ENCODE data around the gene IER5L.
"Not testable (repeated sequence)": the region's sequence is repeated elsewhere in the genome, so short reads cannot be mapped to it uniquely, and the experiment has no call there.

The IER5L gene

DNA sequence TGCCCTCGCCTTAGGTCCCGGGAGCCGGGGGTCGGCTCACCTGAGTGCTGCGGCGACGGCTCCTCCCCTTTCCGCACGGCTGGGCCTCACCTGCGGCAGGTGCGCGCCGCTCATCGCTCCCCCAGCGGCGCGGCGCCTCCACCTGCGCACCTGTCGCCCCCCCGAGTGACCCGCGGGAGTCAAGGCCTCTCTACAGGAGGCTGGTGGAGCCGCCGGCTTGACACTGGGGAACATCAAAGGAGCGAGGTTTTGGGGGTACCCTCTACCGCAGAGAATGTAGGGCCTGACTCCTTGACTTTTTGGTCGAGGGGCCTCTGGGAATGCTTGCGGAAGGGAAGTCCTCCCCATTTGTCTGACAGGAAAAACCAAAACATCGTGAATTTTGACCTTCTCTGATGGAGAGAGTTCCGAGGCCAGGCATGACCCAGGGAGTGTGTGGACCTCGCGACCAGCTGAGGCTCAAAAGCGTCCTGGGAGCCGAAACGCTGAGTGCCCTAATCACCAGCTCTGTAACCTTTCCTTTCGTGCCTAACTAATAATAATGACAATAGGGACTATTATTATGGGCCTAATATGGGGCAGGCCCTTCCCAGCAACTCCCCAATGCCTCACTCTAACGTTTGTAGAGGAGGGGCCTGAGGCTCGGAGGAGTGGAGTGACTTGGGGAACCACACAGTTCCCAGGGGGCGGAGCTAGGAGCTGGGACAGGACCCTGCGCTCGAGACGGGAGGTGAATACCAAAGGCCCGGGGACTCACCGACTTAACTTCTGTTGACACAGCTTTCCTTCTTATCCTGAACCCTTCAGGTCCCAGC is 714 bp upstream of the IER5L start:
- no peak for DNase-seq

DNA sequence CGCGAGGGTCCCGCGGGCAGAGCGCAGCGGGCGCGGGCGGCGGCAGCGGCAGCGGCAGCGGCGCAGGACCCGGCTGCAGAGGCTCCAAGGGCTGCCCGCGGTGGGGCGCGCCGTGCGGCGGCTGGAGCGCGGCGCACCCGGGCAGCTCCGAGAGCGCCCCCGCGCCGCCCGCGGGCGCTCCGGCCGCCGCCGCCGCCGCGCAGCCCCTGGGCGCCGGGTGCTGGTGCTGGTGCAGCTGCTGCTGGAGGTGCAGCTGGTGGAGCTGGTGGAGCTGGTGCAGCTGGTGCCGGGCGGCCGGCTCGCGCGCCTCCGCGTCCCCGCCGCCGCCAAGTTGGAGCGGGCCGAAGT is 644 bp downstream of the IER5L start:
- no peak for DNase-seq

DNA sequence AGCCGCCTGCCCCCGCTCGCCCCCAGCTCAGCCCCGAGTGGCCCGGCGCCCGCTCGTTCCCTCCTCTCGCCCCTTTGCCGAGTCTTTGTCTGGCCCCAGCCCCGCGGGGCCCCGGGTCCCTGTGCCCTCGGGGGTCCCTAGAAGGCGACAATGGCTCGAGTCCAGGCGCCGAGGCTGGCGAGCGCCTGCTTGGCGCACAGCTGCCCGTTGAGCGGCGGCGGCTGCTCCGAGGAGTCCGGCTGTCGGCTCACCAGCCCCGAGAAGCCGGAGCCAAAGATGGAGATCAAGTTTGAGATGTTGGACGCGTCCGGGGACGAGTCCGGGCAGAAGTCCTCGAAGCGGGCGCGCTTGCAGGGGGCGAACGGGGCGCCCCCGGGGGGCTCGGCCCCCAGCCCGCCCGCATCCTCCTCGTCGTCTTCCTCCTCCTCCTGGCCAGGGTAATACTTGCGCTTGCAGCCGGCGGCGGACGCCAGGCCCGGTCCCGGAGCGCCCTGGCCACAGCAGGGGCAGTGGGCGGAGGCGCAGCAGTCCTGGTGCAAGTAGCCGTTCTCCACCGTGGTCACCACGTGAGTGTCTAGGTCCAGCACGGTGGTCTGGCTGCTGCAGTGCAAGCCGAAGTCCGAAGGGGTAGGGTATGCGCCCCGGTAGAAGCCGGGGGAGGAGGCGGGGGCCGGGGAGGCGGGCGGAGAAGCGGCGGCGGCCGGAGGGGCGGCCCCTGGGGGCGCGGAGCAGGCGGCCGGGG is 1.2 kb downstream of the IER5L start:
- no peak for DNase-seq

DNA sequence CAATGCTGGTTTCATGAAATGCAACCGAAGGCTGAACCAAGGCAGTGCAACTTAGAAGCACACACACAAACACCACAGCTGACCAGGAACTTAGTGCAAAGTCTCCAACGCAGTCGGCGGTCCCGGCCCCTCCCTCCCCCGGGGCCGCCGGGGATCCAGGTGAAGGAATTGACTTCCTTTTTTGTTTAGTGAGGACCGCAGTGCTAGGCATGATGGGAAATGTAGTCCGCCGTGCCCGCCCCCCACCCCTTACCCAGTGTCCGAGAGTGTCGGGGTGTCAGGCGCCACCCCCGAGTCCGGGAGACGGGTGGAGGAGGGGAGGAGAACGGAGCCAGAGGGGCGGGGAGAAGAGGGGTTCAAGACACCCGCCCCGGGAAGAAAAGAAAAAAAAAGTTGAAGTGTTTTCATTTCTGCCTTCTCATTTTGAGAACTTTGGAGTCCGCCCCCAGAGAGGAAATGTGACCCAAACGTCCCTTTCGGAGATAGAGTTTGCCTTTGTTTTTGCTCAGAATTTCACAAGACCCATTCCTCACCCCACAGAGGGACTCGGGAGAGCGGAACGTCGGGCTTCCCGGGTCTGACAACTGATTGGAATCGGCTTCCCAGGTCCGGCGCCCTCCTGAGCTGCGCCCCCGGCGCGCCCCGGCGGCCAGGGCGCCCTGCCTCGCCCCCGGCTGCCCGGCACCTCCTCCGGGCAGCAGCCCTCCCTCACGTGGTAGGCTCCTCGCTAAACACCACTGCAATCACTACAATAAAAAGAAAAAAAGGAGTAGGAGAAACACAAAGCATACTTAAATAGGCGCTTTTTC is 2.0 kb downstream of the IER5L start:
- peak; percentile 48 for DNase-seq

DNA sequence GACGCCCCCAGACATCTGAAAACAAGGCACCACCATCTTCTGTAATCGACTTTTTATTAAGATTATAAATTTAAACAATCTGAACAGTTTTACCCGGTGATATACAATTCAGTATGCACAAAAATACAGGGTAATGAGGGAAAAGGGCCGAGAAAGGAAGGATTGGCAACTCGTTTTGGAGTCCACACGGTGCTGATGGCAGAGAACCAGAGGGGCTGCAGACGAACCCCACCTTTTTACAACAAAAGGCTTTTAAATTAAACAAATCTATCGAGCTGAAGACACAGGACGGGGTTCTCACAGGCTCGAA is 2.6 kb downstream of the IER5L start:
- no peak for DNase-seq

DNA sequence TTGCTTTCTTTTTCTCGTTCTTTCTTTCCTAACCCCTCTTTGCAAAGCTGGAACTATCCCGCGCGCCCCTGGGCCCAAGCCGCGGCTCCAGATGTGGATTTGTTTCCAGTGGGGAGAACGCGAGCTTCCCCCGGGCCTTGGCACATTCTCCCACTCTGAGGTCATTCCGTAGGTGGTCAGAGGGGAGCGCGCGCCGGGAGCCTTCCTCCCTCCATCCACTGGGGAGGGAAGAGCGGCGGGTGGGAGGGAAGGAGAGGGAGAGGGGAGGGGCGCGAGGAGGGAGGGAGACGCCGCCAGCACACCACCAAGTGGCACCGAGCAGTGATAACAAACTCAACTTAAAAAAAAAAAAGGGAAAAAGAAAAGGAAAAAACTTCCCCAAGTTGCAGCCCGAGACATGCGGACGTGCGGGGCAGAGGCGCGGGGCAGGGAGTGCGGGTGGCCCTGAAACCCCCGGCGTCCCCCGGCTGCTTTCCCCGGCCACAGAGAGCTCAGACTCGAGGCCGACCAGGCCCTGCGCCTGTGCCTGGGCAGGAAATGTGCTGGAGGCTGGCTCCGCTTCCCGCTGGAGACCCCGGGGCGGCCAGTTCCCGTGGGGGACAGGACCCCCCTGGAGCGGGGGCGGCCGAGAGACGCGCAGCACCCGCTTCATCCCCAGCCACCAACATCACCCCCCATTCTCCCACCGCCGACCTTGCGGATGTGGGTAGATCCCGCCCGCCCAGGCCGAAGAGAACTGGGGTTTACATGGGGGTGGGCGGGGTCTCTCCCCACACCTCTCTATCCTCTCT is 3.1 kb downstream of the IER5L start:
- DNase-seq = no peak

DNA sequence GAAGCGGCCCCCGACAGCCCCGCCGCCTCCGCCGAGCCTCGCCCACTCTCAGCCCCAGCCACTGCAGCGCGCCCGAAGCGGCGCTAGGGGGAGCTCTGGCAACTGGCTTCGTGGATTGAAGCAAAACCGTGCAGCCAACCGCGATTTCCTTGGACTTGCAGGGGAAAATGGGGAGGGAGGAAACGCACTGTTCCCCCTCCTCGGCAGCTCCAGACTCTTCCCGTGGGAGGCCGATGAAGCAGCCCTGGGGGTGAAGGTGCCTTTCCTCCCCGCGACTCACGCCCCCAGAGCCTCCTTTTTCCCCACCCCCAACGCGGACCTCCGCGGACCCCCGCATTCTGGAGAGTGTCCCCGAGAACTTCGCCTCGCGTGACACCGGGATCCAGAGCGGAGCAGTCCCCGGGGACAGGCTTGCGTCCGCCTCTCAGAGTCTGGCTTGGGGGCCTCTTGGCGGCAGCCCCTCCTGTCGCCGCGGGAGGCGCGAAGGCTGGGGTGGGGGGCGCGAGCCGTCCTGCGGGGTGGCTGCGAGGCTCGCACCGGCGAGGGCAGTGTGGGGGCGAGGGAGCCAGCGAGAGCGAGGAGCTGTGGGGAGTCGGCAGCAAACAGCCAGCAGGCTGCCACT is 3.8 kb downstream of the IER5L start:
- DNase-seq = peak; percentile 63

DNA sequence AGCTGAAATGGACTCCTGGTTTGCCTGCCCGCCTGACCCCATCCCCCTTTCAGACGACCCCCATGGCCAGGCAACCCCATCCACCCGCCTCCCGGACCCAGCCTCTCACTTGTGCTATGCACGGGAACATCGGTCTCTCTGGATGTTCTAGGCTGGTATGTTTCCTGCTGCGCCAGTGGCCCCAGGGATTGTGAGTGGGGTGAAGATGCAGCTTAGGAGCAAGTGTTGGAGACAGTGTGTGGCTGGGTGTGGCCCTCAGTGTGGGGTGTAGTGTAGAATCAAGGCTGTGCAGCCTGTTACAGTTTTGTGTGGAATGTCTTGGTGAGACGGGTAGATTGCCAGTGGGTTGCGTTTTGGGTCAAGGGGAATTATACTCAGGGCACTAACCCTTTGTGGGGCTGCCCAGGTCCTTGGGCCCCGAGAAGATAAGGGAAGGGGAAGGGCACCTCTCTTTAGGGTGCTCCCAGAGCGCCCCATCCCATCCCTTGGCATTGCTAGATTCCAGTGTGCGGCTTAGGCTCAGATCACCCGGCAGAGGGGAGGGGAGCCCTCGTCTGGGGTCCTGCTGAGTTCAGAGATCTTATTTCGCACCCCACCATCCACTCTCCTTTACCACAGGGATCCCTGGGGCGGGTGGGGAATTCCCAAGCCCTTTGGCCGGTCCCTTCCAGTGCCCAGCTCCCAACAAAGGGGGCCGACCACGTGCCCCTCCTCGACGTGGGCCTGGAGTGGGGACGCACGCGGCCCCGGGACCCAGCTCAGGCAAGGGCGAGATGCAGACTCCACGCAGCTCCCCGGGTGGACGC is 4.6 kb downstream of the IER5L start:
- no peak for DNase-seq

DNA sequence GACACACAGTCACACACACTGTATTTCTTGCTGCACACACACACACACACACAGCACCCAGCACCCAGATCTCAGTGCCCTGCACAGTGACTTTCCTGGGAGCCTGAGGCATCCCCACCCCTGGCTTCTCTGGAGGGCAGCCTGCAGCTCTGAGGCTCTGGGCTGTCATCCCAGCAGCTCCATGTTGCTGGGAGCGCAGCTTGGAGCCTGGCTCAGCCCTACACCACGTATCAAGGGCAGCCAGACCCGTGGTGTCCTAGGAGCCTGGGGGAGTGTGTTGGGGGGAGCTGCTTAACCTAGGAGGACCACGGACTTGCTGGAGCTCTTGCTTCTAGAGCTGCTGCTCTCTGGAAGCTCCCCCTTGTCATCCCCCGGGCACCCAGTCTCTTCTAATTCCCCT is 5.2 kb downstream of the IER5L start:
- DNase-seq = no peak

DNA sequence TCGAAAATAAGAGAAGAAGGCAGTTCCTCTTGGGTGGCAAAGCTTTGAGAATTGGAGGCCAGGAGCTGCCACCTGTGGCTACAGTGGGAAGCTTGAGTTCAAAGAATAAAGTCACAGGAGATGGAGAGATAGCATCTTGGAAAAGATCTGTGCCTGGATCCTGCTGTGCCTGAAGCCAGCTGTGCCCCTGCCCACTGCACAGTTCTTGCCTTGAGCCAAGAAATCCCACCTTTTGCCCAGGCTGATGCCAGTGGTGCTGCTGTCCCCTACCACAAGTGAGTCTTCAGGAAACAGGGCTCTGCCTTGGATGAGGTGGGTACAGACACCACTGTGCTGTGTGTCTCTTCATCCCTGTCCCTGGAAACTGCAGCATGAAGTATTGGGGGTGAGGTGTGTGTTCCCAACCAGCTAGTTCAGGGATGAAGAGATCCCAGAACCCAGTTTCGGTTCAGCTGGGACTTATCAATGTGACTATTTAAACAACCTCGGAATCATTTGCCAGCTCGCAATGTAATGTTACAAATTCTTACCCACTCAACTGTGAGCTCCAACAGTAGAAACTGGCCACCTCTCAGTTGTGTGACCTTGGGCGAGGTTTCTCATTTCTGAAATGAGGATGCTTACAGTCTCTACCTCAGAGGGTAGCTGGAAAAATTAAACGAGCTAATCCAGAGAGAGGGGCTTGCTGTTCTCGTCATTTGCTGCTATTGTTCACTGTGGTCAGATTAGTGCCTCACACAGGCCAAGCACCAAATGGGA is 5.9 kb downstream of the IER5L start:
- no peak for DNase-seq

DNA sequence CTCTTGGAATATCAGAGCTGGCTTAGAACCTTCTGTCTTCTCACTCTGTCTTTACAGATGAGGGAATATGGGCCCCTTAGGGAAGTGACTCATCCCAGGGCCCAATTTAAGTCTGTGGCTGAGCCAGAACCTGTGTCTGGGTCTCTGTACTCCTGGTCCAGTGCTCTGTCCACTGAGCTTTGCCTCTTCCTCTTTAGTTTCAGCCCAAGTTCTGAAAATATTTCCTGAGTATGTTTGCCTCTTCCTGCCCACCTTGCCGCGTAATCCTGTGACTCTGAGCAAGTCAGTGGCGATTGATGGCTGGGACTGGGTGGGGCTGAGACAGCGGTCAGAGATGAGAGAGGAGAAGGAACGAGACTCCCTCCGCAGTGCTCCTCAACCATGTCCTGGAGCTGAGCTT is 7.8 kb downstream of the IER5L start:
- DNase-seq = no peak

DNA sequence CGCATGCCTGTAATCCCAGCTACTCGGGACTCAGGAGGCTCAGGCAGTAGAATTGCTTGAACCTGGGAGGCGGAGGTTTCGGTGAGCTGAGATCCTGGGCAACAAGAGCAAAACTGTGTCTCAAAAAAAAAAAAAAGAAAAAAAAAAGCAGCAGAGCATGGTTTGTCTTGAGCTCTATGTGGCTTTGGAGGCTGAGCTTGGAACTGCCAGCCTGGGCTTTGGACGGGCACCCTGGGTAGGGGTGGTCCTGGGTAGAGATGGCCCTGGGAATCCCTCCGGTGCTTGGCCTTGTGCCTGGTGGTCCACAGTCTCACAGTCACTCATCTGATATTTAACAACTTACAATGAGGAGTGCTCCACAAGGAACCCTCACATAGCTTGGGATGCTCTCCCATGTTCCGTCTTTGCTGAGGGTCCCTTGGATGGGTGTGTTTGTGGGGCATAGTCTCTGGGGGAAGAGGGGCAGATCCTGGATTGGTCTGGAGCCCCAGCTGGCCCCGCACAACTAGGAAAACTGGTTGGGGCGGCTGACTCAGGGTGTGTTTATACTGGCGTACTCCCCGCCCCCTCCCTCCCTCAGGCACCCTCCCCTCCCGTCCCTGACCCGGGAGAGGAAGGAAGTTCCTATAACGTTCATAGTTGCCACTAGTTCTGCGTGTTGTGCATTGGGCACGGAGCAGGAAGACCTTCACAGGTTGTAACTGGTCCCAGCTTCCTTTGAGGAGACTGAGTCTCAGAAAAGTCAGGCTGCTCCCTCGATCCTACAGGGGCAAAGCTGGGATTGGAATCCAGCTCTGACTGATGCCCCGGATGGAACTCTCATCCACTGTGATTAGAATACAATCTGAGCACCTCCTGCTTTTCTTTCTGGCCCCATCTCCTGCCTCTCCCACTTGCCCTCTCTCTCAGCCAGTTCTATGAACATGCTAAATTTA is 11.2 kb downstream of the IER5L start:
- no peak for DNase-seq

DNA sequence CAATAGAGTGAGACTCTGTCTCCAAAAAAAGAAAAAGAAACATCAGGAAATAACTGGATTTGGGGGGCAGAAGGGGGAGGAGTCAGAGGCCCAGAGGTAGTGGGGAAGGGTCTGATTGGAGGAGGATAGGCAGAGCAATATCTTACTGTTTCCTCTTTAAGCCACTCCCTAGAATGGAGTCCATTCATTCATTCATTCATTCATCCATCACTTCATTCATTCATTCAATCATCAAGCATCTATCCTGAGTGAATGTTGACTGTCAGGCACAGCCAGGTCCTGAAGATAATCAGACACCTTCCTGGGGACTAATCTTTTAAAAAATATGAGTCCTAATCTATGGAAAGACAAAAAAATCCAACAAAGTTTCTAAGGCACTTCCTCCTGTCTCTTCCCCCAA is 12.9 kb downstream of the IER5L start:
- DNase-seq = no peak

DNA sequence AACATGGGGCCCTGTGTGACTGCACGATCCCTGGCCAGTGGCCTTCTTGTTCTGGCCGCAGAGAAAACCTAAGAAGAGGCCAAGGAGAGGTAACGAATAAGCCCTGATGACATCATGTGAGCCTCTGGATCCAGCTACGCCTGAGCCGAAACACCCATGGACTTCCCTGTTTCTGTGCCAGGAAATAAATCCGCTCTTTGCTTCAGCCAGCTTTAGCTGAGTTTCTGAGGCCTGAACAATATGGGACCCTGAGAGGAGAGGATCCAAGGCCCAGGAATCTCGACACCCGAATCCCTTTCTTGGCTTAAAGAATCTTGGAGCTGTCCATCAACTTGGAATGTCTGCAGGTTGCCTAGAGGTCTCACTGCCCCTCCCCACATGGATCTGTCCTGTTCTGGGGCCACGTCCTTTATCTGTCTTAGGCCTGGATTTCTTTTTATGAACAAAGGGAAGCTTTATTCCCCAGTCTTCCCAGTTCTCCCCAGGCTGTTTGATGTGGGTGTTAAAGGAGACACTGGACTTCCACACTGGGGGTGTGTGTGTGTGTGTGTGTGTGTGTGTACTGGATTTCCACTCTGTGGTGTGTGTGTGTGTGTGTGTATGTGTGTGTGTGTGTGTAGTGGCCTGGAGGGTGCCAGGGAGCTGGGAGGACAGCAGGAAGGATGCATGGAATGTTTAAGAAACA is 13.7 kb downstream of the IER5L start:
- DNase-seq = no peak

DNA sequence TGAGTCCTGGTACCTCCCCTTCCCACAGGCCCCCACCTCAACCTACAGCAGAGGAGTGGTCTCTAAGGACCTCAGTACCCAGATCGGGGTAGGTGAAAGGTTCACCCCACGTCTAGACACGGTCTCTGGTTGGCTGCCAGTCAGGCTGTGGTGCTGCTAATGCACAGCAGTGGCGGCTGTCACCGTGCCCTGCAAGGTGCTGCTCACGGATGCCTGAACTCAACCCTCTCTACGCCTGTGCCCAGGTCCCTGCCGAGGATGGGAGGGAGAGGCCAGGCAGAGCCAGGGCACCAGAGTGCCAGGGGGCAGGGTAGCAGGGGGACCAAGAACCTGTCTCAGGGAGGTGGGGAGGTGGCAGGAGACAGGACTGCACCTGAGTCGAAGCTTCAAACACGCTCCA is 14.3 kb downstream of the IER5L start:
- DNase-seq = no peak

DNA sequence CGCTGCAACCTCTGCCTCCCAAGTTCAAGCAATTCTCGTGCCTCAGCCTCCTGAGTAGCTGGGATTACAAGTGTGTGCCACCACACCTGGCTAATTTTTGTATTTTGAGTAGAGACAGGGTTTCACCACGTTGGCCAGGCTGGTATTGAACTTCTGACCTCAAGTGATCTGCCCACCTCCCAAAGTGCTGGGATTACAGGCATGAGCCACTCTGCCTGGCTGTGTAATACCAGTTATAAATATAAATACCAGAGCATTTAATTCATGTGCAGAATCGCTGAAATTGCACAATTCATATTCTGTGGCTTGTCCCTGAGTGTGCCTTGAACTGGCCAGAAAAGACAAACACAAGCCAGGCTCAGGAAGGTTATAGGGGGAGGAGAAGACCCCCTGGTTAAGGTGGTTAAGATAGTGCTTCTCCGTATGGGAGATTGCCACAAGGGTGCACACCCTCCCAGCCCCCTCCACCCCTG is 14.8 kb downstream of the IER5L start:
- not testable (repeated sequence) for DNase-seq

DNA sequence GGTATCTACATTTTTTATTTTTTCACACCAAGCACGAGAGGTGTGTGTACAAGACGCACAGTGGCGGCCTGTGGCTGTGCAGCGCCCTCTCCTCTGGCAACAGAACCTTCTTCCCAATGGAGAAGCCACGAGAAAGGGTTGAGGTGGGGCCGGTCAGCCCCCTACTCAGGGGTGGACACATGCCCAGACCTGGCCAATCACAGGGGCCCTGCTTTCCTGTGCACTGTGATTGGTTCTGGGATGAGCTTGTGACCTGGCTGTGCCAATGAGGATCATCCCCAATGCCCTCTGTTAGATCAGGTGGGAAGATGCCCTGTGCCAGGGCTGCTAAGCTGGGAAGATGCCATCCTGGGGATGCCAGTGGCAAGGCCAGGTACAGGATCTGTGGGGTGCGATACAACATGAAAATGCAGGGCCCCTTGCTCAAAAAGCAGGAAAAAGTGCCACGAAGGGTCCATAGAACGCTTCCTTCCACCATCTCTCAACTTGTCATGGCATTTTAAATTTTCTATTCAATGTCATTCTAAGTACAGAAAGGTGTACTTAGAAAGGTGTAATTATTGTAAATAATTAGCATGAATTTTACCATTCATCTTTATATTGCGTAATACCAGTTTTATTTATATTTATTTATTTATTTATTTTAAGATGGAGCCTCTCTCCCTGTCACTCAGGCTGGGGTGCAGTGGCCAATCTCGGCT is 15.4 kb downstream of the IER5L start:
- no peak for DNase-seq

DNA sequence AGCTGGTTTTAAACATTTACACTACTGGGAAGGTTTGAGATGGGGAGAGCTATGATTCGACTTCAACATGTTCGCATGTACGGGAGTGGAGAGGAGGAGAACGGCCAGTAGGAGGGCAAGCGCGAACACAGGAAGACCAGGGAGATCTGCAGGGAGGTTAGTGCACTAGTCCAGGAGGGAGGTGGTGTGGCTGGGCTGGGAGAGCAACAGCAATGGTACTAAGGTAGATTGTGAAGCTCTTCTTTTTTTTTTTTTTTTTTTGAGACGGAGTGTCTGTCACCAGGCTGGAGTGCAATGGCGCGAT is 16.6 kb downstream of the IER5L start:
- DNase-seq = no peak

Data from central memory CD4-positive, alpha-beta T cell (primary cell).